HCT116 (cell line): Measurements from ENCODE around the gene SCAF8. TPM values are rescaled to one million over a fixed set of nuclear protein-coding genes. Genes with fewer than 3 reads are reported as not detected.

Source experiments
- ATAC-seq: fragments of 200-7000 bp; cut with Tn5 transposase; 2 replicates; pipeline ENCODE4 v1.9.1; 2020; ENCODE audit warnings: mild to moderate bottlenecking, moderate library complexity
- BruUV-seq: library from RNA; stranded (reverse); fragments of 400-500 nt; replicated peaks from 2 replicates; lab custom pipeline; 2021; lab: Mats Ljungman, UMichigan
- CTCF ChIA-PET: fragments of 300-600 bp; sonication (Branson Sonifier 250); formaldehyde crosslinking; loops from one replicate; lab custom pipeline; 2021; ENCODE audit warnings: antibody characterized with exemption; lab: Charles Lee
- POLR2A ChIA-PET: fragments of 300-600, 350-600 bp; sonication (Branson Sonifier 250); formaldehyde crosslinking; loops from one replicate; lab custom pipeline; 2021; ENCODE audit warnings: antibody characterized with exemption; lab: Charles Lee
- RAD21 ChIA-PET, 2 experiments: fragments of 300-600 bp; sonication (Branson Sonifier 250); formaldehyde crosslinking; loops; one replicate each; lab custom pipeline; 2023; ENCODE audit warnings: low total read pairs in 2 of 2; ENCODE audit not compliant: uncharacterized antibody in 2 of 2, unreplicated experiment in 2 of 2, low non-redundant PET in 1 of 2; lab: Charles Lee
- DNase-seq: peaks from one replicate; pipeline ENCODE4 v3.0.0-alpha.2; 2010; ENCODE audit warnings: low read depth, low spot score
- H2AFZ ChIP-seq: fragments of 200-600 bp; shearing (Covaris generic), sonication (generic); 2 replicates; pipeline ENCODE4 v1.6.1; 2017; ENCODE audit warnings: low read depth, mixed run types, mixed read lengths, antibody characterized with exemption, low read length; ENCODE audit not compliant: poor library complexity, severe bottlenecking
- H3K27ac ChIP-seq: 2 replicates; pipeline ENCODE4 v1.5.1; 2012; ENCODE audit warnings: low read depth, low read length
- H3K27me3 ChIP-seq: fragments of 200-600 bp; sonication (generic); 2 replicates; pipeline ENCODE4 v1.6.1; 2016; ENCODE audit warnings: mixed run types, low read length, mixed read lengths; ENCODE audit not compliant: insufficient read depth
- H3K36me3 ChIP-seq, 2 experiments: fragments of 200-500 bp in 1 of 2; fragments of 200-600 bp in 1 of 2; sonication (Bioruptor generic) in 1 of 2; sonication (generic) in 1 of 2; 2 replicates each; pipeline versions ENCODE4 v1.5.1 to v1.6.1; 2014 to 2016; ENCODE audit warnings: low read length in 2 of 2, inconsistent platforms in 1 of 2, mixed read lengths in 1 of 2, mixed run types in 1 of 2; ENCODE audit not compliant: insufficient read depth in 2 of 2, control insufficient read depth in 1 of 2
- H3K4me1 ChIP-seq, 2 experiments: fragments of 200-600 bp in 1 of 2; sonication (generic) in 1 of 2; 2 replicates each; pipeline versions ENCODE4 v1.5.1 to v1.6.1; 2012 to 2017; ENCODE audit warnings: low read length in 2 of 2, inconsistent platforms in 1 of 2, mild to moderate bottlenecking in 1 of 2, mixed read lengths in 1 of 2, mixed run types in 1 of 2, moderate library complexity in 1 of 2; ENCODE audit not compliant: insufficient read depth in 2 of 2, control insufficient read depth in 1 of 2
- H3K4me2 ChIP-seq: fragments of 200-600 bp; sonication (generic); 2 replicates; pipeline ENCODE4 v1.6.1; 2017; ENCODE audit warnings: mixed run types, low read length, mixed read lengths
- H3K4me3 ChIP-seq, 2 experiments: fragments of 200-600 bp in 1 of 2; sonication (generic) in 1 of 2; replicated peaks in 1 of 2; 2 replicates each; pipeline ENCODE4 v1.5.1; 2011 to 2016; ENCODE audit warnings: low read length in 2 of 2, control low read depth in 1 of 2, low read depth in 1 of 2, mild to moderate bottlenecking in 1 of 2, mixed read lengths in 1 of 2, mixed run types in 1 of 2
- H3K79me2 ChIP-seq: fragments of 200-600 bp; sonication (generic); 2 replicates; pipeline ENCODE4 v1.6.1; 2017; ENCODE audit warnings: mild to moderate bottlenecking, mixed run types, low read length, moderate library complexity, mixed read lengths; ENCODE audit not compliant: insufficient read depth
- H3K9ac ChIP-seq: fragments of 200-600 bp; sonication (generic); 2 replicates; pipeline ENCODE4 v1.6.1; 2016; ENCODE audit warnings: low read length, mixed read lengths
- H3K9me2 ChIP-seq: fragments of 200-600 bp; sonication (generic), shearing (Covaris generic); 2 replicates; pipeline ENCODE4 v1.6.1; 2017; ENCODE audit warnings: mixed run types, mild to moderate bottlenecking, moderate library complexity; ENCODE audit not compliant: insufficient read depth
- H3K9me3 ChIP-seq, 2 experiments: fragments of 200-500 bp in 1 of 2; fragments of 200-600 bp in 1 of 2; sonication (Bioruptor generic) in 1 of 2; sonication (generic) in 1 of 2; 2 replicates each; pipeline ENCODE4 v1.6.1; 2014 to 2017; ENCODE audit warnings: low read length in 2 of 2, mixed read lengths in 2 of 2, inconsistent platforms in 1 of 2, low read depth in 1 of 2, mild to moderate bottlenecking in 1 of 2, mixed run types in 1 of 2, moderate library complexity in 1 of 2; ENCODE audit not compliant: control insufficient read depth in 1 of 2, insufficient read depth in 1 of 2
- H4K20me1 ChIP-seq: fragments of 200-600 bp; sonication (generic), shearing (Covaris generic); 2 replicates; pipeline ENCODE4 v1.6.1; 2017; ENCODE audit warnings: mixed run types, mild to moderate bottlenecking, moderate library complexity; ENCODE audit not compliant: insufficient read depth
- ATF3 ChIP-seq: IDR thresholded peaks from 2 replicates; pipeline ENCODE4 v1.6.1; 2012
- CTCF ChIP-seq, 3 experiments: fragments of 200-600 bp in 1 of 3; sonication (generic) in 1 of 3; IDR thresholded peaks in 2 of 3; conservative IDR thresholded peaks in 1 of 3; 2 replicates each; pipeline ENCODE4 v1.5.1; 2012 to 2017; ENCODE audit warnings: low read depth in 2 of 3, low read length in 2 of 3, antibody characterized with exemption in 1 of 3, borderline replicate concordance in 1 of 3, control low read depth in 1 of 3, mild to moderate bottlenecking in 1 of 3, mixed read lengths in 1 of 3, mixed run types in 1 of 3, moderate library complexity in 1 of 3; ENCODE audit not compliant: insufficient read depth in 1 of 3
- EZH2phosphoT487 ChIP-seq: fragments of 200-600 bp; IDR thresholded peaks from 2 replicates; pipeline ENCODE4 v1.6.1; 2018; ENCODE audit warnings: antibody characterized with exemption, borderline replicate concordance
- FOSL1 ChIP-seq: IDR thresholded peaks from 2 replicates; pipeline ENCODE4 v1.6.1; 2012; ENCODE audit warnings: low read depth
- JUND ChIP-seq: IDR thresholded peaks from 2 replicates; pipeline ENCODE4 v1.6.1; 2012
- SP1 ChIP-seq: IDR thresholded peaks from 2 replicates; pipeline ENCODE4 v1.6.1; 2012; ENCODE audit warnings: low read depth
- intact Hi-C: fragments of 100-400 bp; cut with micrococcal nuclease; formaldehyde crosslinking; loops from 2 replicates; pipeline ENCODE4 v1.10.0; 2022
- total RNA-seq: library from RNA; stranded (reverse); gene quantifications from one replicate; pipeline ENCODE4 v1.2.1, GENCODE V29; 2021; ENCODE audit not compliant: unreplicated experiment

Gene SCAF8
- total RNA-seq, 1 experiment from 2014 or later: 34.6 TPM

- ChIA-PET RAD21 (no interaction called here), CTCF (no interaction called here), POLR2A (interaction anchor here (1.5 kb wide), 1 partner anchor 49 kb away, joined by 3 read pairs; no protein-coding TSS in a partner anchor)
- no peak overlapping the region for H2AFZ ChIP-seq
- peaks cover 0 to 11% of the 10 kb centered on the region in 2 experiments; a peak in 2 of 4 replicates for H3K36me3 ChIP-seq
- ATAC-seq (no peak), DNase-seq (no peak)
- H3K4me3 ChIP-seq: no peak overlapping the region
- no TSS peak for BruUV-seq
- H4K20me1 ChIP-seq: no peaks in the 10 kb centered on the region; the same call in 1 of the 2 replicates
- H3K9me3 ChIP-seq: no peaks in the 10 kb centered on the region
- H3K9me2 ChIP-seq: no peaks in the 10 kb centered on the region
- H3K4me1 ChIP-seq: peaks cover 0 to 3% of the 10 kb centered on the region in 2 experiments; a peak in 2 of 4 replicates
- TF ChIP-seq CTCF (IDR thresholded peaks at IDR 0.05 in 2 of 3, conservative IDR thresholded peaks at IDR 0.05 in 1 of 3; ENCODE audit: borderline replicate concordance in 1 of 3, insufficient read depth in 1 of 3, low read depth in 2 of 3, low read length in 2 of 3): no peak
- TF ChIP-seq FOSL1: no peak
- no peak for TF ChIP-seq EZH2phosphoT487
- no peak for TF ChIP-seq ATF3
- TF ChIP-seq SP1: no peak
- no peak for TF ChIP-seq JUND
- peaks cover 87% of the 10 kb centered on the region for H3K79me2 ChIP-seq
- no peak overlapping the region for H3K9ac ChIP-seq
- no peaks in the 10 kb centered on the region for H3K27me3 ChIP-seq
- intact Hi-C loops: no loop called here
- H3K27ac ChIP-seq: no peak overlapping the region
- no peak overlapping the region for H3K4me2 ChIP-seq
Measured at GRCh38 chr6:154786144-154786868, 53.1 kb downstream of the SCAF8 start.
